IMR-90 (cell line): Measurements from ENCODE around the gene RAPGEF2. TPM values are rescaled to one million over a fixed set of nuclear protein-coding genes. Genes with fewer than 3 reads are reported as not detected.
"Not testable (repeated sequence)": the region's sequence is repeated elsewhere in the genome, so short reads cannot be mapped to it uniquely, and the experiment has no call there.

Experiments used
- ATAC-seq: fragments of 200-7000 bp; cut with Tn5 transposase; 2 replicates; pipeline ENCODE4 v1.9.1; 2020; ENCODE audit warnings: low read depth, mild to moderate bottlenecking, moderate library complexity
- BruUV-seq: library from RNA; stranded (reverse); fragments of 400-500 nt; replicated peaks from 2 replicates; lab custom pipeline; 2021; lab: Mats Ljungman, UMichigan
- CTCF ChIA-PET: fragments of 300-600 bp; formaldehyde crosslinking; extraction: SDS; loops from one replicate; lab custom pipeline; 2021; ENCODE audit warnings: antibody characterized with exemption; lab: Yijun Ruan, JAX
- POLR2A ChIA-PET: fragments of 300-600 bp; sonication (Branson Sonifier 250); formaldehyde crosslinking; loops from one replicate; lab custom pipeline; 2022; ENCODE audit warnings: antibody characterized with exemption; ENCODE audit not compliant: unreplicated experiment; lab: Charles Lee
- DNase-seq: peaks from one replicate; pipeline ENCODE4 v3.0.0; 2013
- H2AFZ ChIP-seq: replicated peaks from 2 replicates; pipeline ENCODE3; 2013; ENCODE audit warnings: low read length, mild to moderate bottlenecking; ENCODE audit not compliant: poor library complexity
- H2AK5ac ChIP-seq: 2 replicates; pipeline ENCODE4 v1.6.1; 2013; ENCODE audit warnings: low read depth, low read length, inconsistent platforms
- H2AK9ac ChIP-seq: replicated peaks from 2 replicates; pipeline ENCODE3; 2013; ENCODE audit warnings: mild to moderate bottlenecking, low read depth, low read length, moderate library complexity; ENCODE audit not compliant: poor library complexity
- H2BK120ac ChIP-seq: 2 replicates; pipeline ENCODE4 v1.6.1; 2013; ENCODE audit warnings: low read depth, low read length, inconsistent platforms
- H2BK15ac ChIP-seq: 3 replicates; pipeline ENCODE4 v1.6.1; 2013; ENCODE audit warnings: low read depth, low read length, inconsistent platforms
- H2BK20ac ChIP-seq: 2 replicates; pipeline ENCODE4 v1.6.1; 2013; ENCODE audit warnings: low read depth, mild to moderate bottlenecking, inconsistent platforms, low read length, moderate library complexity
- H2BK5ac ChIP-seq: 2 replicates; pipeline ENCODE4 v1.6.1; 2013; ENCODE audit warnings: mild to moderate bottlenecking, low read depth, low read length, inconsistent platforms; ENCODE audit not compliant: poor library complexity, severe bottlenecking
- H3K14ac ChIP-seq: replicated peaks from 2 replicates; pipeline ENCODE4 v1.6.1; 2013; ENCODE audit warnings: low read depth, low read length, inconsistent platforms
- H3K18ac ChIP-seq: 2 replicates; pipeline ENCODE4 v1.6.1; 2013; ENCODE audit warnings: low read depth, low read length, control low read depth
- H3K23ac ChIP-seq: 2 replicates; pipeline ENCODE4 v1.6.1; 2013; ENCODE audit warnings: low read depth, low read length, inconsistent platforms
- H3K27ac ChIP-seq: 2 replicates; pipeline ENCODE4 v1.5.1; 2013; ENCODE audit warnings: mild to moderate bottlenecking, control low read depth, low read length; ENCODE audit not compliant: insufficient read depth
- H3K27me3 ChIP-seq: 2 replicates; pipeline ENCODE4 v1.6.1; 2013; ENCODE audit warnings: low read length; ENCODE audit not compliant: control insufficient read depth, insufficient read depth
- H3K36me3 ChIP-seq: 2 replicates; pipeline ENCODE4 v1.6.1; 2013; ENCODE audit warnings: low read length, mixed read lengths; ENCODE audit not compliant: control insufficient read depth, insufficient read depth
- H3K4ac ChIP-seq: 2 replicates; pipeline ENCODE4 v1.6.1; 2013; ENCODE audit warnings: low read depth, low read length, inconsistent platforms
- H3K4me1 ChIP-seq: 2 replicates; pipeline ENCODE4 v1.6.1; 2013; ENCODE audit warnings: low read length, mixed read lengths; ENCODE audit not compliant: control insufficient read depth, insufficient read depth
- H3K4me2 ChIP-seq: 2 replicates; pipeline ENCODE4 v1.6.1; 2013; ENCODE audit warnings: low read depth, mild to moderate bottlenecking, control low read depth, low read length, moderate library complexity
- H3K4me3 ChIP-seq: 2 replicates; pipeline ENCODE4 v1.5.1; 2013; ENCODE audit warnings: low read depth, mild to moderate bottlenecking, control low read depth, low read length, moderate library complexity; ENCODE audit not compliant: insufficient read depth
- H3K56ac ChIP-seq: 2 replicates; pipeline ENCODE4 v1.6.1; 2013; ENCODE audit warnings: low read length, inconsistent platforms; ENCODE audit not compliant: insufficient read depth; ENCODE audit errors: extremely low read depth
- H3K79me1 ChIP-seq, 2 experiments: 2 replicates each; pipeline ENCODE4 v1.6.1; 2013; ENCODE audit warnings: low read length in 2 of 2, inconsistent platforms in 1 of 2, low read depth in 1 of 2
- H3K9ac ChIP-seq: 2 replicates; pipeline ENCODE4 v1.6.1; 2013; ENCODE audit warnings: low read depth, low read length, control low read depth
- H3K9me1 ChIP-seq: 2 replicates; pipeline ENCODE4 v1.6.1; 2013; ENCODE audit warnings: low read length, inconsistent platforms; ENCODE audit not compliant: insufficient read depth
- H3K9me3 ChIP-seq: 2 replicates; pipeline ENCODE4 v1.6.1; 2013; ENCODE audit warnings: low read length; ENCODE audit not compliant: control insufficient read depth, insufficient read depth
- H4K20me1 ChIP-seq: 2 replicates; pipeline ENCODE4 v1.6.1; 2013; ENCODE audit warnings: low read length, inconsistent platforms; ENCODE audit not compliant: insufficient read depth
- H4K5ac ChIP-seq: 2 replicates; pipeline ENCODE4 v1.6.1; 2013; ENCODE audit warnings: mild to moderate bottlenecking, low read depth, low read length, control low read depth
- H4K8ac ChIP-seq, 2 experiments: 2 replicates each; pipeline ENCODE4 v1.6.1; 2013; ENCODE audit warnings: low read depth in 2 of 2, low read length in 2 of 2, control low read depth in 1 of 2, inconsistent platforms in 1 of 2
- H4K91ac ChIP-seq: 2 replicates; pipeline ENCODE4 v1.6.1; 2013; ENCODE audit warnings: low read depth, low read length, inconsistent platforms; ENCODE audit not compliant: insufficient read depth
- RAD21 ChIP-seq: IDR thresholded peaks from 2 replicates; pipeline ENCODE4 v1.6.1; 2012; ENCODE audit warnings: low read length, improper control_type of control experiment
- WGBS, 2 experiments: methylation state at CpG; one replicate each; pipeline versions ENCODE4 v1.1.5 to v1.1.7; 2013; ENCODE audit warnings: missing lambda C conversion rate in 2 of 2; ENCODE audit not compliant: insufficient read length in 1 of 2; ENCODE audit errors: extremely low coverage in 2 of 2; 5-methylcytosine and 5-hydroxymethylcytosine counted together
- dilution Hi-C: fragments of 300-500 bp; cut with HindIII; formaldehyde crosslinking; loops from one replicate; pipeline ENCODE4 v1.14.3; 2018; ENCODE audit warnings: low sequenced_read_pairs; ENCODE audit not compliant: unreplicated experiment
- in situ Hi-C: fragments of 300-500 bp; cut with MboI; formaldehyde crosslinking; loops from 3 replicates; pipeline ENCODE4 v1.14.3; 2019; ENCODE audit warnings: low sequenced_read_pairs, inconsistent platforms, mixed read lengths
- intact Hi-C: fragments of 100-400 bp; cut with micrococcal nuclease; formaldehyde crosslinking; loops from 2 replicates; pipeline ENCODE4 v1.10.0; 2022
- polyA plus RNA-seq, 3 experiments: library from polyadenylated mRNA; depleted of rRNA; stranded (reverse); fragments of >200 nt; gene quantifications; 2 replicates each; pipeline ENCODE4 v1.2.3, GENCODE V29; 2012; ENCODE audit warnings: low replicate concordance in 1 of 3
- total RNA-seq: library from RNA; depleted of rRNA; stranded (reverse); fragments of >200 nt; gene quantifications from 2 replicates; pipeline ENCODE4 v1.2.3, GENCODE V29; 2012
- TF ChIP-seq, protein P1 (sequence below): conservative IDR thresholded peaks from 2 replicates; pipeline ENCODE4 v1.5.1; 2012; ENCODE audit warnings: mild to moderate bottlenecking, low read depth, low read length, improper control_type of control experiment

The RAPGEF2 gene
- total and polyA plus RNA-seq, 2 of the 4 experiments (the other 2 are of a cell fraction): 27.6 to 109 TPM

DNA sequence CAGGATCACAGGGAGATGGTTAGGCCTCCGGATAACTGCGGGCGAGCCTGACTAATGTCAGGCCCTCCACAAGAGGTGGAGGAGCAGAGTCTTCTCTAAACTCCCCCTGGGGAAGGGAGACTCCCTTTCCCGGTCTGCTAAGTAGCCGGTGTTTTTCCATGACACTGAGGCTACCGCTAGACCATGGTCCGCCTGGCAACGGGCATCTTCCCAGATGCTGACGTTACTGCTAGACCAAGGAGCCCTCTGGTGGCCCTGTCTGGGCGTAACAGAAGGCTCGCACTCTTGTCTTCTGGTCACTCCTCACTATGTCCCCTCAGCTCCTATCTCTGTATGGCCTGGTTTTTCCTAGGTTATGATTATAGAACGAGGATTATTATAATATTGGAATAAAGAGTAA is 213.0 kb downstream of the RAPGEF2 start:
- POLR2A ChIA-PET: not testable (repeated sequence)

More for the DNA sequence above, 213.0 kb downstream of the RAPGEF2 start:
- no CpG with 5 or more reads among the region's 12 CpGs for WGBS, 2 experiments
- H3K4ac ChIP-seq, H3K4me2 ChIP-seq, H3K27ac ChIP-seq, H3K14ac ChIP-seq, in situ Hi-C loops, H2BK15ac ChIP-seq, H3K9ac ChIP-seq, H2AFZ ChIP-seq, H2AK9ac ChIP-seq, H4K20me1 ChIP-seq, BruUV-seq, ATAC-seq, H3K56ac ChIP-seq, H3K4me1 ChIP-seq, dilution Hi-C loops, H3K27me3 ChIP-seq, H2BK20ac ChIP-seq, intact Hi-C loops, CTCF ChIA-PET, H3K9me1 ChIP-seq, DNase-seq, H4K8ac ChIP-seq, H2BK120ac ChIP-seq, H3K9me3 ChIP-seq, H3K18ac ChIP-seq, H3K23ac ChIP-seq, H3K4me3 ChIP-seq, H2AK5ac ChIP-seq, H4K91ac ChIP-seq, H2BK5ac ChIP-seq, H4K5ac ChIP-seq: not testable (repeated sequence)
- Histone ChIP-seq H3K79me1 (peaks cover 34 to 43% of the 10 kb centered on the region in 2 experiments), H3K36me3 (peaks cover 14% of the 10 kb centered on the region)
- TF ChIP-seq, protein P1, sequence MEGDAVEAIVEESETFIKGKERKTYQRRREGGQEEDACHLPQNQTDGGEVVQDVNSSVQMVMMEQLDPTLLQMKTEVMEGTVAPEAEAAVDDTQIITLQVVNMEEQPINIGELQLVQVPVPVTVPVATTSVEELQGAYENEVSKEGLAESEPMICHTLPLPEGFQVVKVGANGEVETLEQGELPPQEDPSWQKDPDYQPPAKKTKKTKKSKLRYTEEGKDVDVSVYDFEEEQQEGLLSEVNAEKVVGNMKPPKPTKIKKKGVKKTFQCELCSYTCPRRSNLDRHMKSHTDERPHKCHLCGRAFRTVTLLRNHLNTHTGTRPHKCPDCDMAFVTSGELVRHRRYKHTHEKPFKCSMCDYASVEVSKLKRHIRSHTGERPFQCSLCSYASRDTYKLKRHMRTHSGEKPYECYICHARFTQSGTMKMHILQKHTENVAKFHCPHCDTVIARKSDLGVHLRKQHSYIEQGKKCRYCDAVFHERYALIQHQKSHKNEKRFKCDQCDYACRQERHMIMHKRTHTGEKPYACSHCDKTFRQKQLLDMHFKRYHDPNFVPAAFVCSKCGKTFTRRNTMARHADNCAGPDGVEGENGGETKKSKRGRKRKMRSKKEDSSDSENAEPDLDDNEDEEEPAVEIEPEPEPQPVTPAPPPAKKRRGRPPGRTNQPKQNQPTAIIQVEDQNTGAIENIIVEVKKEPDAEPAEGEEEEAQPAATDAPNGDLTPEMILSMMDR: peak; percentile 22; the same call in 1 of the 2 replicates
- peak; percentile 23; the same call in 1 of the 2 replicates for TF ChIP-seq RAD21
